HepG2 (cell line): Measurements from ENCODE around the gene DST. TPM values are rescaled to one million over a fixed set of nuclear protein-coding genes. Genes with fewer than 3 reads are reported as not detected.

Experiments used
- AGO1 ChIP-seq: fragments of 200-400 bp; formaldehyde crosslinking; IDR thresholded peaks from 2 replicates; pipeline ENCODE4 v1.6.1; 2017; ENCODE audit warnings: mild to moderate bottlenecking, low read depth, low read length, moderate library complexity; ENCODE audit not compliant: poor library complexity, severe bottlenecking
- FOXK2 ChIP-seq: fragments of 450-650 bp; IDR thresholded peaks from 2 replicates; pipeline ENCODE4 v1.6.1; 2016
- FOXP1 ChIP-seq, 2 experiments: fragments of 450-650 bp in 1 of 2; IDR thresholded peaks; 2 replicates each; pipeline ENCODE4 v1.6.1; 2017 to 2018; ENCODE audit warnings: antibody characterized with exemption in 1 of 2
- MBD4 ChIP-seq: IDR thresholded peaks from 2 replicates; pipeline ENCODE4 v1.6.1; 2012; ENCODE audit warnings: low read length, inconsistent platforms, borderline replicate concordance
- TCF7L2 ChIP-seq: IDR thresholded peaks from 2 replicates; pipeline ENCODE4 v1.6.1; 2011; ENCODE audit warnings: mild to moderate bottlenecking, low read depth, low read length, moderate library complexity
- ZNF839 ChIP-seq: sonication (generic); formaldehyde crosslinking; IDR thresholded peaks from 2 replicates; pipeline ENCODE4 v1.4.0; 2020; ENCODE audit warnings: missing genetic modification reagents, mild to moderate bottlenecking, borderline replicate concordance
- polyA plus RNA-seq, 8 experiments: library from polyadenylated mRNA; depleted of rRNA in 3 of 8; stranded (reverse) in 7 of 8; unstranded in 1 of 8; fragments of >200 nt; fragmentation: Illumina TruSeq in 4 of 8; extraction: Trizol in 4 of 8; gene quantifications; 2 replicates each; pipeline versions ENCODE4 v1.2.1 to v1.2.3, GENCODE V29; 2011 to 2016; ENCODE audit warnings: low read depth in 4 of 8, missing spikeins in 1 of 8, mixed read lengths in 1 of 8; ENCODE audit not compliant: insufficient read depth in 1 of 8
- total RNA-seq, 5 experiments: library from RNA; depleted of rRNA; stranded (reverse); fragments of >200 nt; fragmentation: Illumina TruSeq; extraction: Trizol; gene quantifications; 2 replicates each; pipeline ENCODE4 v1.2.3, GENCODE V29; 2016; ENCODE audit warnings: low read depth in 1 of 5
- TF ChIP-seq, protein P1 (sequence below): sonication (generic); formaldehyde crosslinking; IDR thresholded peaks from 2 replicates; pipeline ENCODE4 v1.4.0; 2020; ENCODE audit warnings: missing genetic modification reagents
- TF ChIP-seq, protein P2 (sequence below): sonication (generic); formaldehyde crosslinking; IDR thresholded peaks from 2 replicates; pipeline ENCODE4 v1.8.0; 2022; ENCODE audit warnings: missing genetic modification reagents, mild to moderate bottlenecking, borderline replicate concordance

The DST gene
- total and polyA plus RNA-seq, 2 of the 13 experiments (the other 11 are each of a cell fraction or from before 2014, with no cell fraction given): 64.4 to 89.0 TPM

- TF ChIP-seq, protein P1, sequence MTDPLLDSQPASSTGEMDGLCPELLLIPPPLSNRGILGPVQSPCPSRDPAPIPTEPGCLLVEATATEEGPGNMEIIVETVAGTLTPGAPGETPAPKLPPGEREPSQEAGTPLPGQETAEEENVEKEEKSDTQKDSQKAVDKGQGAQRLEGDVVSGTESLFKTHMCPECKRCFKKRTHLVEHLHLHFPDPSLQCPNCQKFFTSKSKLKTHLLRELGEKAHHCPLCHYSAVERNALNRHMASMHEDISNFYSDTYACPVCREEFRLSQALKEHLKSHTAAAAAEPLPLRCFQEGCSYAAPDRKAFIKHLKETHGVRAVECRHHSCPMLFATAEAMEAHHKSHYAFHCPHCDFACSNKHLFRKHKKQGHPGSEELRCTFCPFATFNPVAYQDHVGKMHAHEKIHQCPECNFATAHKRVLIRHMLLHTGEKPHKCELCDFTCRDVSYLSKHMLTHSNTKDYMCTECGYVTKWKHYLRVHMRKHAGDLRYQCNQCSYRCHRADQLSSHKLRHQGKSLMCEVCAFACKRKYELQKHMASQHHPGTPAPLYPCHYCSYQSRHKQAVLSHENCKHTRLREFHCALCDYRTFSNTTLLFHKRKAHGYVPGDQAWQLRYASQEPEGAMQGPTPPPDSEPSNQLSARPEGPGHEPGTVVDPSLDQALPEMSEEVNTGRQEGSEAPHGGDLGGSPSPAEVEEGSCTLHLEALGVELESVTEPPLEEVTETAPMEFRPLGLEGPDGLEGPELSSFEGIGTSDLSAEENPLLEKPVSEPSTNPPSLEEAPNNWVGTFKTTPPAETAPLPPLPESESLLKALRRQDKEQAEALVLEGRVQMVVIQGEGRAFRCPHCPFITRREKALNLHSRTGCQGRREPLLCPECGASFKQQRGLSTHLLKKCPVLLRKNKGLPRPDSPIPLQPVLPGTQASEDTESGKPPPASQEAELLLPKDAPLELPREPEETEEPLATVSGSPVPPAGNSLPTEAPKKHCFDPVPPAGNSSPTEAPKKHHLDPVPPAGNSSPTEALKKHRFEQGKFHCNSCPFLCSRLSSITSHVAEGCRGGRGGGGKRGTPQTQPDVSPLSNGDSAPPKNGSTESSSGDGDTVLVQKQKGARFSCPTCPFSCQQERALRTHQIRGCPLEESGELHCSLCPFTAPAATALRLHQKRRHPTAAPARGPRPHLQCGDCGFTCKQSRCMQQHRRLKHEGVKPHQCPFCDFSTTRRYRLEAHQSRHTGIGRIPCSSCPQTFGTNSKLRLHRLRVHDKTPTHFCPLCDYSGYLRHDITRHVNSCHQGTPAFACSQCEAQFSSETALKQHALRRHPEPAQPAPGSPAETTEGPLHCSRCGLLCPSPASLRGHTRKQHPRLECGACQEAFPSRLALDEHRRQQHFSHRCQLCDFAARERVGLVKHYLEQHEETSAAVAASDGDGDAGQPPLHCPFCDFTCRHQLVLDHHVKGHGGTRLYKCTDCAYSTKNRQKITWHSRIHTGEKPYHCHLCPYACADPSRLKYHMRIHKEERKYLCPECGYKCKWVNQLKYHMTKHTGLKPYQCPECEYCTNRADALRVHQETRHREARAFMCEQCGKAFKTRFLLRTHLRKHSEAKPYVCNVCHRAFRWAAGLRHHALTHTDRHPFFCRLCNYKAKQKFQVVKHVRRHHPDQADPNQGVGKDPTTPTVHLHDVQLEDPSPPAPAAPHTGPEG (CRISPR knock-in tag): no peak
- 0 out of 2 replicates have a peak, but pooled peaks have one; percentile 19 for TF ChIP-seq FOXP1 (IDR thresholded peaks at IDR 0.05)
- peak; percentile 96 for TF ChIP-seq FOXP1 (CRISPR knock-in tag; IDR thresholded peaks at IDR 0.05)
- TF ChIP-seq TCF7L2: no peak
- TF ChIP-seq ZNF839 (CRISPR knock-in tag): no peak
- TF ChIP-seq, protein P2, sequence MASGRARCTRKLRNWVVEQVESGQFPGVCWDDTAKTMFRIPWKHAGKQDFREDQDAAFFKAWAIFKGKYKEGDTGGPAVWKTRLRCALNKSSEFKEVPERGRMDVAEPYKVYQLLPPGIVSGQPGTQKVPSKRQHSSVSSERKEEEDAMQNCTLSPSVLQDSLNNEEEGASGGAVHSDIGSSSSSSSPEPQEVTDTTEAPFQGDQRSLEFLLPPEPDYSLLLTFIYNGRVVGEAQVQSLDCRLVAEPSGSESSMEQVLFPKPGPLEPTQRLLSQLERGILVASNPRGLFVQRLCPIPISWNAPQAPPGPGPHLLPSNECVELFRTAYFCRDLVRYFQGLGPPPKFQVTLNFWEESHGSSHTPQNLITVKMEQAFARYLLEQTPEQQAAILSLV: 0 out of 2 replicates have a peak, but pooled peaks have one; percentile 33
- peak; percentile 70; the same call in 1 of the 2 replicates for TF ChIP-seq FOXK2
- TF ChIP-seq AGO1: no peak
- 0 out of 2 replicates have a peak, but pooled peaks have one; percentile 46 for TF ChIP-seq MBD4
Observed at GRCh38 chr6:56685102-56685733, 42.5 kb upstream of the DST start (continued).
